GM23248 (cell line): ENCODE results near the gene PAXX. TPM values are rescaled to one million over a fixed set of nuclear protein-coding genes. Genes with fewer than 3 reads are reported as not detected.
A peak's percentile ranks its signal among the peaks of the same experiment; 100 is the strongest.

ENCODE experiments used
- DNase-seq: peaks from one replicate; pipeline ENCODE4 v3.0.0-alpha.2; 2015
- H2AFZ ChIP-seq: fragments of 200-600 bp; sonication (generic); 2 replicates; pipeline ENCODE4 v1.6.1; 2016; ENCODE audit warnings: antibody characterized with exemption
- H3F3A ChIP-seq: fragments of 200-600 bp; sonication (generic); 2 replicates; pipeline ENCODE4 v1.6.1; 2016; ENCODE audit warnings: mild to moderate bottlenecking, antibody characterized with exemption, mixed run types; ENCODE audit not compliant: insufficient read depth
- H3K27ac ChIP-seq: fragments of 200-600 bp; sonication (generic); 2 replicates; pipeline ENCODE4 v1.5.1; 2016; ENCODE audit warnings: mild to moderate bottlenecking
- H3K27me3 ChIP-seq: fragments of 200-600 bp; sonication (generic); replicated peaks from 2 replicates; pipeline ENCODE4 v1.6.1; 2016; ENCODE audit warnings: mild to moderate bottlenecking; ENCODE audit not compliant: insufficient read depth
- H3K36me3 ChIP-seq: fragments of 200-600 bp; sonication (generic); 2 replicates; pipeline ENCODE4 v1.6.1; 2016; ENCODE audit warnings: low read depth, mild to moderate bottlenecking
- H3K4me1 ChIP-seq: fragments of 200-600 bp; sonication (generic); 2 replicates; pipeline ENCODE4 v1.6.1; 2016; ENCODE audit warnings: mild to moderate bottlenecking; ENCODE audit not compliant: insufficient read depth
- H3K4me2 ChIP-seq: fragments of 200-600 bp; sonication (generic); one replicate; pipeline ENCODE4 v1.6.1; 2016; ENCODE audit warnings: mild to moderate bottlenecking; ENCODE audit not compliant: unreplicated experiment
- H3K4me3 ChIP-seq: fragments of 200-600 bp; sonication (generic); 2 replicates; pipeline ENCODE4 v1.5.1; 2016; ENCODE audit warnings: mild to moderate bottlenecking
- H3K79me2 ChIP-seq: fragments of 200-600 bp; sonication (generic); 2 replicates; pipeline ENCODE4 v1.6.1; 2016; ENCODE audit warnings: mild to moderate bottlenecking; ENCODE audit not compliant: insufficient read depth
- H3K9ac ChIP-seq: fragments of 200-600 bp; sonication (generic); 2 replicates; pipeline ENCODE4 v1.6.1; 2016; ENCODE audit warnings: mild to moderate bottlenecking
- H3K9me2 ChIP-seq: fragments of 200-600 bp; sonication (generic); 2 replicates; pipeline ENCODE4 v1.6.1; 2016; ENCODE audit warnings: mixed run types, mild to moderate bottlenecking, moderate library complexity; ENCODE audit not compliant: insufficient read depth
- H3K9me3 ChIP-seq: fragments of 200-600 bp; sonication (generic); one replicate; pipeline ENCODE4 v1.6.1; 2017; ENCODE audit warnings: low read depth
- H4K20me1 ChIP-seq: fragments of 200-600 bp; sonication (generic); 2 replicates; pipeline ENCODE4 v1.6.0; 2016; ENCODE audit not compliant: insufficient read depth
- EZH2 ChIP-seq: fragments of 200-600 bp; sonication (generic); IDR thresholded peaks from 2 replicates; pipeline ENCODE4 v1.6.1; 2018; ENCODE audit warnings: antibody characterized with exemption, mild to moderate bottlenecking; ENCODE audit not compliant: insufficient read depth, poor library complexity, severe bottlenecking
- EZH2phosphoT487 ChIP-seq: fragments of 200-600 bp; sonication (generic); IDR thresholded peaks from 2 replicates; pipeline ENCODE4 v1.6.1; 2018; ENCODE audit warnings: antibody characterized with exemption, moderate library complexity, mild to moderate bottlenecking, low read depth; ENCODE audit not compliant: insufficient read depth
- WGBS, 2 experiments: methylation state at CpG; one replicate each; pipeline ENCODE4 v1.1.6; 2015 to 2017; ENCODE audit warnings: low lambda C conversion rate in 2 of 2, low coverage in 1 of 2; ENCODE audit errors: missing lambda C conversion rate in 2 of 2; 5-methylcytosine and 5-hydroxymethylcytosine counted together
- in situ Hi-C: fragments of 300-500 bp; cut with MboI; formaldehyde crosslinking; loops from 2 replicates; pipeline ENCODE4 v1.15.0; 2020
- polyA plus RNA-seq: library from polyadenylated mRNA; unstranded; fragments of >200 nt; fragmentation: Nextera tagmentation; extraction: Ambion mirVana; gene quantifications from 2 replicates; pipeline ENCODE4 v1.2.1, GENCODE V29; 2016
- total RNA-seq: library from RNA; depleted of rRNA; stranded (reverse); fragments of >200 nt; shearing (Covaris generic); gene quantifications from 2 replicates; pipeline ENCODE4 v1.2.3, GENCODE V29; 2014

Gene PAXX
- total and polyA plus RNA-seq, 2 experiments from 2014 or later: 52.2 to 54.5 TPM

DNA sequence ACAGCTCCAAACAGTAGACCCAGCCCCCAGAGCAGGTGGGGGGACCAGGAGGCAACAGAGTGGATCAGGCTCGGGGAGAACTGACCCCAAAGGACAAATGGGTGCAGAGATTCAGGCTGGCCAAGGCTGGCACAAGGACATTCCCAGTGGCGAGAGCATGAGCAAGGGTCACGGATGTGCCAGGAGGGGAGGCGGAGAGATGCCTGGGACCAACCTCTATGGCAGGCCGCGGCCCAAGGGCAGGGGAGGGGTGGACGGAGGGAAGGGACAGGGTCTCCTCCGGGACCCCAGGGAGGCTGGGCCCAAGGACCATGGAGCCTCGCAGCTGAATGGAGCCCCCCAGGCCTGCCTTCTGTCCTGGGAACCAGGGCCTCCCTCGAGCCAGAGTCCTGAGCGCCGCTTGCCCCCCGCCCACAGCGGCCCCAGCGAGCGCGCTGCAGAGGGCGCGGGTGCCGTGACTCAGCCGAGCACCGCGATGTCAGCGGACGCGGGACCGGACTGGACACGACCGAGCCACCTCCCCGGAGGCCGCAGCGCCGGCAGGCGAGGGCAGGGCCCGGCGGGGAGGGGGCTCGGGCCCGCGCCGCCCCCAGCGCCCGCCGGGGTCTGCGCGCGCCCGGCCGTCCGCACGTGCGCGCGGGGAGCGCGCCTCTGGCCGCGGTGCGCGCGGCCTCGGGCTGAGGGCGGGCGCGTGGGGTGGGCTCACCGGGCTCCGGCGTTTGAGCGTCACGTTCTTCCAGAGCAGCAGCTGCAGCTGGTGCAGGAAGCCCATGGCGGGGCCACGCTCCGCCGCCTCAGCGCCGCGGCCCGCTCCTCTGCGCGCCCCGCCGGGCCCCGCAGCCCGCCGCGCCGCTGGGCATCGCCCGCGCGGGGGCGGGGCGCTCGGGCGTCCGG, 35.4 kb downstream of the PAXX start, which contains the start of gene ABCA2:
Gene ABCA2 (minus strand): TSS at position 869 of the 894 bp plus-strand sequence. CDS start 97 bp downstream, at position 772.
- H3K4me3 ChIP-seq: peak within 1 kb of the TSS; percentile 77
- peak; percentile 74 for DNase-seq

DNA sequence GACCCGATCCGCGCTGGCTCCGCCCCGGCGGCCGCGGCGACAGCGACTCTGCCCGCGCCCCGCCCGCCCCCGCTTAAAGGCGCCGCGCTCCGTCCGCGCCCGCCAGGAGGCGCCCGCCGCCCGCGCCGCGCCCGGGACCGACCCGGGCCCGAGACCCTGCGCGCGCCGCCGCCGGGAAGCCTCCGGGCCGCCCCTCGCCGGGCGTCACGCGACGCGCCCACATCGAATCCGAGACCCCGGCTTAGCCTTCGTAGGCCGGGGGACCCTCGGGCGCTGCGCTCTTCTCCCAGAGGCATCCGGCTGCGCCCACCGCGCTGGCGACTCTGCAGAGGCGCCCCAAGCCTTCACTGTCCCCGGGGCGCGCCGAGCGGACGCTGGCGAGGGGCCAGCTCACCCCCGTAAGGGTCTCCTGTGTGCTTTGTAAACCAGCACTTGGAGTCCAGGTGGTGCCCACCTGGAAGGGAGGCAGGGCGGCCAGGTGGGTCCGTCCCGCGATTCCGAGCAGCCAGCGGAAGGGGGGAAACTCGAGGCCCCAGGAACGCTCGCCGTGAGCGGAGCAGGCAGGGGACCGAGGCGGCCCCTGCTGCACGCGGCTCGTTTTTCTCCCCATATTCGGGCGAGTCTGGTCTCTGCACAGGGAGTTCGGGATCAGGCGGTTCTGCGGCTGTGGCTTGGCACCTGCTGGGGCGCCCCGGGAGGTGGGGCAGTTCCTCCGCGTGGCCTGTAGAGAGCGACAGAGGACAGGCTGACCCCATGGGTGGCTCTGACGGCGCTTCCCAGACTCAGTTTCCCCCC, 36.2 kb downstream of the PAXX start:
- H3K27ac ChIP-seq: no peak overlapping the region

More for the DNA sequence above, 35.4 kb downstream of the PAXX start, which contains the start of gene ABCA2:
- no peak for TF ChIP-seq EZH2
- TF ChIP-seq EZH2phosphoT487: no peak
- in situ Hi-C loops: no loop called here
- Histone ChIP-seq H2AFZ (peak within 1 kb of the TSS; percentile 79), H4K20me1 (no peaks in the 10 kb centered on the region), H3K36me3 (no peaks in the 10 kb centered on the region), H3K4me2 (peak within 1 kb of the TSS; percentile 86), H3K4me1 (no peaks in the 10 kb centered on the region), H3K27ac (no peak within 1 kb of the TSS), H3K9ac (peak within 1 kb of the TSS; percentile 72), H3F3A (no peaks in the 10 kb centered on the region), H3K79me2 (no peaks in the 10 kb centered on the region), H3K9me2 (no peaks in the 10 kb centered on the region), H3K9me3 (no peaks in the 10 kb centered on the region), H3K27me3 (no peaks in the 10 kb centered on the region)
- 2% methylated on average over 16 to 65 of the region's 95 CpGs for WGBS, 2 experiments

DNA sequence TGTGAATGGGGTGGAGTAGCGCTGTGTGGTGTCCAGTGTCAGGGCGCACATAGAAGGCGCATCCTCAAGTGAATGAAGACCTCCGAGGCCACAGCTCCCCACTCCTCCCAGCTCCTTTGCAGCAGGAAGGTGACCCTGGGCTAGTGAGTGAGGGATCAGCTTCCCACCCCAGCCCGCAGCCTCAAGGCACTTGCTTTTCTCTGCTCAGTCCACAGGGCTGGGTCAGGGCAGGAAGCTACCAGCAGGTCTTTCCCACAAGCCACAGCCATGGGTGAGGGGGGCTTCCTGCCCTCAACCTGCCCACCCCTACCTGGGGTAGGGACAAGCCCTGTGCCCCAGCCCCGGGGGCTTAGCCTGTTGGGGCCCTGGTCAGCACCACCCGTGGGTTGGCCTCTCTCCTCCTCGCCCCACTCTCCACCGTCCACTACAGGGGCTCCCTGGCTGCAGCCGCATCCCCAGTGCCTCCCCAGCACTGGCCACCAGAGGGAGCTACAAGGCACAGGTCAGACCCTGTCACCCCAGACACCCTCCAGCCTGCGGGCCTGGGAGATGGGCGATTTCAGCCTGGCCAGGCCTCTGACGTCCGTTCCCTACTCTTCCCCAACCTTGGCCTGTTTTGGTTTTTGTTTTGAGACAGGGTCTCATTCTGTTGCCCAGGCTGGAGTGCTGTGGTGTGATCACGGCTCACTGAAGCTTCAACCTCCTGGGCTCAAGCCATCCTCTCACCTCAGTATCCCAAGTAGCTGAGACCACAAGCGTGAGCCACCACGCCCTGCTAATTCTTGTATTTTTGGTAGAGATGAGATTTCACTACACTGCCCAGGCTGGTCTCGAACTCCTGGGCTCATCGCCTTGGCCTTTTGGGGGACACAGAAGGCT, 37.1 kb downstream of the PAXX start:
- Histone ChIP-seq H3K4me1 (no peaks in the 10 kb centered on the region), H3F3A (no peaks in the 10 kb centered on the region), H3K9me3 (no peaks in the 10 kb centered on the region), H3K4me2 (peak overlapping the region; percentile 86), H4K20me1 (no peaks in the 10 kb centered on the region), H3K27me3 (no peaks in the 10 kb centered on the region), H3K9me2 (no peaks in the 10 kb centered on the region), H3K36me3 (no peaks in the 10 kb centered on the region), H2AFZ (no peak overlapping the region), H3K27ac (no peak overlapping the region), H3K9ac (no peak overlapping the region), H3K79me2 (no peaks in the 10 kb centered on the region), H3K4me3 (no peak overlapping the region)
- 28 to 34% methylated on average over 19 of the region's 19 CpGs for WGBS, 2 experiments
- in situ Hi-C loops: no loop called here
- TF ChIP-seq EZH2: no peak
- TF ChIP-seq EZH2phosphoT487: no peak
- peak; percentile 69 for DNase-seq

More for the DNA sequence above, 36.2 kb downstream of the PAXX start:
- Histone ChIP-seq H3K4me2 (peak overlapping the region; percentile 86), H3K9me3 (no peaks in the 10 kb centered on the region), H3K9ac (peak overlapping the region; percentile 62), H3F3A (no peaks in the 10 kb centered on the region), H3K9me2 (no peaks in the 10 kb centered on the region), H3K4me3 (peak overlapping the region; percentile 72), H3K27me3 (no peaks in the 10 kb centered on the region), H3K36me3 (no peaks in the 10 kb centered on the region), H3K4me1 (no peaks in the 10 kb centered on the region), H4K20me1 (no peaks in the 10 kb centered on the region), H2AFZ (peak overlapping the region; percentile 79), H3K79me2 (no peaks in the 10 kb centered on the region)
- WGBS, 2 experiments: 2% methylated on average over 41 to 43 of the region's 98 CpGs
- DNase-seq: peak; percentile 80
- in situ Hi-C loops: no loop called here
- TF ChIP-seq EZH2: no peak
- TF ChIP-seq EZH2phosphoT487: no peak

GRCh38 chr9:137030006-137030405, 37.8 kb downstream of the PAXX start:
- no peaks in the 10 kb centered on the region for H3K9me2 ChIP-seq
- H3K79me2 ChIP-seq: no peaks in the 10 kb centered on the region
- no peak overlapping the region for H3K27ac ChIP-seq
- H3K27me3 ChIP-seq: no peaks in the 10 kb centered on the region
- H3F3A ChIP-seq: no peaks in the 10 kb centered on the region
- DNase-seq: no peak
- in situ Hi-C loops: loop anchor here (10.0 kb wide), 1 partner anchor 255 kb away; no protein-coding TSS in a partner anchor
- no peak overlapping the region for H3K4me3 ChIP-seq
- TF ChIP-seq EZH2phosphoT487: no peak
- no peak for TF ChIP-seq EZH2
- 63 to 74% methylated on average over 10 to 15 of the region's 15 CpGs for WGBS, 2 experiments
- no peak overlapping the region for H3K4me2 ChIP-seq
- no peaks in the 10 kb centered on the region for H3K36me3 ChIP-seq
- no peak overlapping the region for H2AFZ ChIP-seq
- H3K9ac ChIP-seq: no peak overlapping the region
- no peaks in the 10 kb centered on the region for H3K9me3 ChIP-seq
- H3K4me1 ChIP-seq: no peaks in the 10 kb centered on the region
- no peaks in the 10 kb centered on the region for H4K20me1 ChIP-seq
